ENCODE data around the gene EMP2. TPM values are rescaled to one million over a fixed set of nuclear protein-coding genes. Genes with fewer than 3 reads are reported as not detected.
A peak's percentile ranks its signal among the peaks of the same experiment; 100 is the strongest.
"Not testable (repeated sequence)": the region's sequence is repeated elsewhere in the genome, so short reads cannot be mapped to it uniquely, and the experiment has no call there.

EMP2 gene
- total RNA-seq, 1 experiment from 2014 or later: 31.9 TPM

GRCh38 chr16:10576390-10577304 lies 3.8 kb downstream of the EMP2 start:
- no peaks in the 10 kb centered on the region for H3K36me3 ChIP-seq
- DNase-seq: no peak
- H3K27ac ChIP-seq: peak overlapping the region; percentile 40; the same call in 1 of the 2 replicates
- no peaks in the 10 kb centered on the region for H3K9me3 ChIP-seq (replicated peaks)
- peaks cover 27% of the 10 kb centered on the region for H3K4me1 ChIP-seq
- no peaks in the 10 kb centered on the region for H3K27me3 ChIP-seq
- no peak overlapping the region for H3K4me3 ChIP-seq

DNA sequence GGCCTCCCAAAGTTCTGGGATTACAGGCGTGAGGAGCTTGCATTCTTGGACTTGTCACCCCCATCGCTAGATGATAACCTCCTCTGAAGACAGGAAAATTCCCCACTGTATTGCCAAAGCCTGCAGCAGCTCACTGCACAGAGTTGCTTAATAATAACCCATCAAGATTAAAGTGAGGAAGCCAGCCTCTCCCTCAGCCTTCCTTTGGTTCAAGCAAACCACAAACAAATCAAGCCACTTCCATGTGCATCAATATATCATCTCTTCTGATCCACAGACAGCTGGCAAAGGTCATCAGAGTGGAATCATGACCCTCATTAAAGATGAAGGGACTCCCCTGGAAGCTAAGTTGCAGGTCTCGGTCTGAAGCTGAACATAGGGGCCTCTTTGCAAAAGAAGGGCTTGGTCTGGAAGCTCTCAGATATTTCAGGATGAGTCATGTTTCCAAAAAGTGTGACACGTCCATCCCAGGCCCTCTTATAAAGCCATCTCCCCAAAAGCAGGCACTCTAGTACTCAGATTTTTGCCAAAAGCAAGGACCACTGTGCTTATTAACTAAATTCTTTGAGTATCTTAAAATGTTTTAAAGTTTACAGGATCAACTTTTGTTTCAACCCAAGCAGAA lies 4.8 kb downstream of the EMP2 start:
- Histone ChIP-seq H3K4me1 (peaks cover 27% of the 10 kb centered on the region), H3K27ac (no peak overlapping the region), H3K27me3 (no peaks in the 10 kb centered on the region), H3K4me3 (no peak overlapping the region), H3K36me3 (no peaks in the 10 kb centered on the region), H3K9me3 (replicated peaks) (no peaks in the 10 kb centered on the region)
- DNase-seq: no peak

DNA sequence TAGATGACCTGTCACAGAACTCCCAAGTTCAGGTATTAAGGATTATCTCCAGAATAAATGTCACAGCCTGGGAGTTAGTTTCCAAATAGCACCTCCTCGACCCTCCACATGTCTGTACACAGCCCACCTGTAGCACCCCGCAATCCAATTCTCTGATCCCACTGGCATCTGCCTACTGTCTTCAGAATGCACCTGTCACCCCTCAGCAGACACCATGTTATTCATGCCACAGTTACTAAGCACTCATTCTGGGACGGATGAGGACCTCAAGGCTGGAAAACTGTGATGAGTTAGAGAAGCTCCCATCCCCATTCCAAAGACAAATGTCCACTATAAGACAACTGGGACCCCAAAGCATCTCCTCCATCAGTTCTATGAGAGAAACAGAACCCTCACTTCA lies 7.8 kb downstream of the EMP2 start:
- DNase-seq: no peak
- no peaks in the 10 kb centered on the region for H3K36me3 ChIP-seq
- H3K27me3 ChIP-seq: no peaks in the 10 kb centered on the region
- H3K4me3 ChIP-seq: no peak overlapping the region
- no peak overlapping the region for H3K27ac ChIP-seq
- H3K9me3 ChIP-seq (replicated peaks): no peaks in the 10 kb centered on the region
- peaks cover 16% of the 10 kb centered on the region for H3K4me1 ChIP-seq

- DNase-seq: no peak
- H3K27me3 ChIP-seq: no peaks in the 10 kb centered on the region
- no peaks in the 10 kb centered on the region for H3K36me3 ChIP-seq
- H3K27ac ChIP-seq: no peak overlapping the region
- no peaks in the 10 kb centered on the region for H3K9me3 ChIP-seq (replicated peaks)
- peaks cover 5% of the 10 kb centered on the region for H3K4me1 ChIP-seq
- H3K4me3 ChIP-seq: no peak overlapping the region
These were observed 9.0 kb downstream of the EMP2 start for GRCh38 chr16:10571354-10571753.

DNA sequence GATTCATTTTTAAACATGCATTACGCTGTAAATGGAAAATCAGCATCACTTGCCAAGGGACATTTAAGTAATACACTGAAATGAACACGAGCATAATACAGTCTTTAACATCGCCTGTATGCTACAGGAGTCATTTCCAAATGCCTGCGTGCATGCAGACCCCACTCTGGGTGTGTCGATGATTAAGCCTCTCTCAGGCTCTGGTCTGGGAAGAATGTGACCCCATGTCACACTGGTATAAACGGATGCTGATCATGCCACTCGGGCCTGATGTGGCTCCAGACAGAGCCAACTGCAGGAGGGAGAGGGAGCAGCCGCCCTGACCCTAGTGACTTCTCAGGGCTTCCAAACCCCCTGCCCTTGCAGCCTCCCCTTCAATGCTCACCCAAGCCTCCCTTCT lies 10.8 kb downstream of the EMP2 start:
- Histone ChIP-seq H3K27me3 (no peaks in the 10 kb centered on the region), H3K4me1 (no peaks in the 10 kb centered on the region), H3K9me3 (replicated peaks) (no peaks in the 10 kb centered on the region), H3K4me3 (no peak overlapping the region), H3K27ac (no peak overlapping the region), H3K36me3 (no peaks in the 10 kb centered on the region)
- DNase-seq: no peak

GRCh38 chr16:10566613-10567012 lies 13.8 kb downstream of the EMP2 start:
- Histone ChIP-seq H3K9me3 (replicated peaks) (no peaks in the 10 kb centered on the region), H3K27ac (no peak overlapping the region), H3K36me3 (no peaks in the 10 kb centered on the region), H3K4me3 (no peak overlapping the region), H3K4me1 (no peaks in the 10 kb centered on the region), H3K27me3 (no peaks in the 10 kb centered on the region)
- DNase-seq: no peak

- no peak for DNase-seq
- Histone ChIP-seq H3K4me3 (no peak overlapping the region), H3K4me1 (no peaks in the 10 kb centered on the region), H3K36me3 (no peaks in the 10 kb centered on the region), H3K27ac (no peak overlapping the region), H3K27me3 (no peaks in the 10 kb centered on the region), H3K9me3 (replicated peaks) (no peaks in the 10 kb centered on the region)
These were observed 15.2 kb downstream of the EMP2 start for GRCh38 chr16:10565167-10565566.

DNA sequence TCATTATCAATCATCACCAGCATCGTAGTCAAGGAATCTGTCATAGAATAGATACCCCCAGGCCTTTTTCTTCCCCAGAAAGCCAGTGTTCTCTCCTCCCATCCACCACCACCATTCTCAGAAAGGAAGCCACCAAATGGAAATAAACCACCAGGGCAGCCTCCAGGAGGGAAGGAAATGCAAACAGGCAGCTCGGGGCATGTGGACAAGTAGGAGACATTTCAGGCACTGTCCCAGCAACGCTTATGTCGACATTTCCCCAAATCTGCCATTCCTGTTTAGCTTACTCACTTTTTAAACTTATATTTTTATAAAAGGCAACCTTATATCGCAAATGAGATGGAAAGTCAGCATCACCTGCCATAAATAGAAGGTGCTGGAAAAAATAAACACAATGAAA lies 15.8 kb downstream of the EMP2 start:
- no peak overlapping the region for H3K27ac ChIP-seq
- H3K36me3 ChIP-seq: no peaks in the 10 kb centered on the region
- no peaks in the 10 kb centered on the region for H3K27me3 ChIP-seq
- no peak overlapping the region for H3K4me3 ChIP-seq
- no peak for DNase-seq
- no peaks in the 10 kb centered on the region for H3K4me1 ChIP-seq
- H3K9me3 ChIP-seq (replicated peaks): no peaks in the 10 kb centered on the region

DNA sequence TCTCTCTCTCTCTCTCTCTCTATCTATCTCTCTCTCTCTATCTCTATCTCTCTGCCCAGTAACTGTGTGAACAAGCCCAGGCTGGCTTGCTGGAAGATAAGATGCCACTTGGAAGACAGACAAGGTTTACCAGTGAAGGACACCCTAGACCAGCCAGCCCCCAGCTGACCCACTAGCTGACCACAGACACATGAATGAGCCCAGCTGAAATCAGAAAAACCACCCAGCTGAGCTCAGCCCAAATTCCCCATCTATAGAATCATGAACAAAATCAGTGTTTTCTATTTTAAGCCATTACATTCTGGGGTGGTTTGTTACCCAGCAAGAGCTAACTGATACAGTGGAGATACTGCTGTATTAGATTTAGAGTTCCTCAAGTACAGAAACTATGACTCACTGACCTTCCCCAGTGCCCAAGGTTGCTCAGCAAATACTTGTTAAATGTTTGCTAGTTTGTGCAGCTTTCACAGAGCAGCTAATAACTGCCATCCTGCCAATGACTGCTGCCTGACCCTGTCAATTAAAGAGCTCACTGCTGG lies 18.0 kb downstream of the EMP2 start:
- no peaks in the 10 kb centered on the region for H3K4me1 ChIP-seq
- H3K9me3 ChIP-seq (replicated peaks): no peaks in the 10 kb centered on the region
- H3K36me3 ChIP-seq: no peaks in the 10 kb centered on the region
- no peak overlapping the region for H3K4me3 ChIP-seq
- H3K27me3 ChIP-seq: no peaks in the 10 kb centered on the region
- DNase-seq: no peak
- H3K27ac ChIP-seq: no peak overlapping the region

- H3K4me3 ChIP-seq: no peak overlapping the region
- H3K27me3 ChIP-seq: no peaks in the 10 kb centered on the region
- no peaks in the 10 kb centered on the region for H3K36me3 ChIP-seq
- no peaks in the 10 kb centered on the region for H3K9me3 ChIP-seq (replicated peaks)
- no peaks in the 10 kb centered on the region for H3K4me1 ChIP-seq
- no peak for DNase-seq
- no peak overlapping the region for H3K27ac ChIP-seq
These were observed 19.0 kb downstream of the EMP2 start for GRCh38 chr16:10561425-10561824.

DNA sequence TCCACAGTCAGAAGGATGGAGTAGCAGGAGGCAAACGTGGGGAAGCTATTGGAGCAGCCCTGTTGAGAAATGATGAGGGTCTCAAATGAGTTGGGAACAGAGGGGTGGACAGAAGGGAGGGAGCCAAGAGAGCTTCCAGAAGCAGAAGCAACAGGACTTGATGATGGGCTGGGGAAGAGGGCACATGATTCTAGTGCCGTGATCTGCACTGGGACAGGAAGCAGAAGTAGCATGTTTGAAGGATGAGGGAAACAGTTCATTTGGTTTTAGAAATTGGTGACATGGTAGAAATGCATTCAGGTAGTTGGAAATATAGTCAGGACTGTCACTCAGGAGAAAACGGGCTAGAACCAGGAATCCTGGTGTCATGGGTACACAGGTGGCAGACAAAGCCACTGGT lies 19.4 kb downstream of the EMP2 start:
- DNase-seq: no peak

DNA sequence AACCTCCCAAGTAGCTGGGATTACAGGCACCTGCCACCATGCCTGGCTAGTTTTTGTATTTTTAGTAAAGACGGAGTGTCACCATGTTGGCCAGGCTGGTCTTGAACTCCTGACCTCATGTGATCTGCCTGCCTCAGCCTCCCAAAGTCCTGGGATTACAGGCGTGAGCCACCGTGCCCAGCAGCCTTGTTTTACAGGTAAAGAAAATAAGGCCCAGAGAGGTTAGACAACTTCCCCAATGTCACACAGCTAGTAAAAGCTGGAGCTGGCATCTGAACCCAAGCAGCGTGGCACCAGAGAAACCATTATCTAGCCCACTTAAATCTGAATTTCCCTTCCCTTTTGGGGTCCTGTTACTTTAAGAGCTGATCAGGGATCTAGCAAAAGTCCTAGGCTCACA lies 20.6 kb downstream of the EMP2 start:
- DNase-seq: not testable (repeated sequence)

More for the DNA sequence above, 19.4 kb downstream of the EMP2 start:
- no peaks in the 10 kb centered on the region for H3K36me3 ChIP-seq
- no peaks in the 10 kb centered on the region for H3K27me3 ChIP-seq
- no peak overlapping the region for H3K27ac ChIP-seq
- H3K4me1 ChIP-seq: no peaks in the 10 kb centered on the region
- H3K4me3 ChIP-seq: no peak overlapping the region
- H3K9me3 ChIP-seq (replicated peaks): no peaks in the 10 kb centered on the region

GRCh38 chr16:10558746-10559641 lies 21.4 kb downstream of the EMP2 start:
- Histone ChIP-seq H3K36me3 (no peaks in the 10 kb centered on the region), H3K9me3 (replicated peaks) (no peaks in the 10 kb centered on the region), H3K4me1 (no peaks in the 10 kb centered on the region), H3K4me3 (no peak overlapping the region), H3K27ac (no peak overlapping the region), H3K27me3 (no peaks in the 10 kb centered on the region)
- DNase-seq: peak in 1 of 2 experiments; percentile 12

More for the DNA sequence above, 20.6 kb downstream of the EMP2 start:
- H3K27me3 ChIP-seq; H3K27ac ChIP-seq; H3K4me1 ChIP-seq; H3K9me3 ChIP-seq (replicated peaks); H3K4me3 ChIP-seq; H3K36me3 ChIP-seq: not testable (repeated sequence)

DNA sequence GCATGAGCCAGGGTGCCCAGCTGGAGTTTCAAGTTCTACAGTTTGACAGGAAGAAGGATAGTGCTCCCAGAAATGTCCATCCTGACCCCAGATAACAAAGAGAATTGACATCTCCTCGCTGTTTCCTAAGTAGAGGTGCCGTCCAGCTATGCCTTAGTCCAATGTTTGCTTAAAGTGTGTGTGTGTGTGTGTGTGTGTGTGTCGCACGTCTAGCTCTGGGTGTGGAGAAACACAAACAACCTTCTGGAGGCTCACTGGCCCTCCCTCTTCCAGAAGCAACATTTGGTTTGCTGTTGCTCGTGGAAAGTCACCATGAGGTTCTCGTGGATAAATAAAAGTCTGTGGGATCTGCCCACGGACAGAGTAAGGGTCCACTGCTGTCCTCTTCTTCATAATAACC lies 22.1 kb downstream of the EMP2 start:
- H3K4me3 ChIP-seq: no peak overlapping the region
- H3K4me1 ChIP-seq: no peaks in the 10 kb centered on the region
- no peaks in the 10 kb centered on the region for H3K27me3 ChIP-seq
- no peak overlapping the region for H3K27ac ChIP-seq
- no peaks in the 10 kb centered on the region for H3K9me3 ChIP-seq (replicated peaks)
- no peak for DNase-seq
- H3K36me3 ChIP-seq: no peaks in the 10 kb centered on the region
